Measurements from ENCODE around the gene ATP5MC3. TPM values are rescaled to one million over a fixed set of nuclear protein-coding genes. Genes with fewer than 3 reads are reported as not detected.

ATP5MC3 gene
- 426 to 450 TPM (median 433 TPM) in 5 replicates for total RNA-seq (2022; extraction: Qiagen RNA extraction)

DNA sequence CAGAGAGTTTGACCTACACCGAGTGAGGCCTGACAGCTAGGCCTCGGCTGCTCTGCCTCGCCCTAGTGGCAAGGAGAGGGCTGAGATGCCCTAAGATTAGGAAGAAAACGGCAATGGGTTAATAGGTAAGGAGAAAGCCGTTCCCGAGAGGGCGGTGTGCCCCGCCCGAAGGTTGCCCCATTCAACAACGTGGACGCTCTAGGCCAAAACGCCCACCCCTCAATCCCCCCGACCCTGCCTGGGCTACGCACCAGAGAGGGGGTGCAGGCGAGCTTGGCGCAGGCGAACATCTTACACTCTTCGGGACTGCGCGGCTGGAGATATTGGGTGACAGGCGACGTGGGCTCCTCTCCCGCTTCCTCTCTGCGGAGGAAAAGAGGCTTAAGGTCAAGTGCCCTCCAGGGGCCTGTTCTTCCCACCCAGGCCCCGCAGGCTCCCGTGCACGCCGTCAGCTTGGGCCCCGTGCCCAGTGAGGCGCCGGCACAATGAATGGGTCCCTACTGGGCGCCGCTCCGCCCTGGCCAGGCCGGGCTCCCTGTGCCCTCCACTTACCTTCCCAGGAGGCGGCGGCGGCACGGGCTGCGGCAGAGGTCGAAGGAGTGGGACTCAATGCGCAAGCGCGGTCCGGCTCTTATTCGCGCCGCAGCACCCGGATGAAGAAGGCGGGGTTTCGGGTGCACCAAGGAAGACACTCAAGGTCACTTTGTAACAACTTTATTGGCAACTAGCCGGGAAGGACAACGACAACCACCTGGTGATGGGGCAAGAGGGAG, at the start of gene ATP5MC3:
TSS of gene ATP5MC3 (minus strand) at position 607 of the 773 bp plus-strand sequence. CDS start at position 290, 317 bp downstream.

DNA sequence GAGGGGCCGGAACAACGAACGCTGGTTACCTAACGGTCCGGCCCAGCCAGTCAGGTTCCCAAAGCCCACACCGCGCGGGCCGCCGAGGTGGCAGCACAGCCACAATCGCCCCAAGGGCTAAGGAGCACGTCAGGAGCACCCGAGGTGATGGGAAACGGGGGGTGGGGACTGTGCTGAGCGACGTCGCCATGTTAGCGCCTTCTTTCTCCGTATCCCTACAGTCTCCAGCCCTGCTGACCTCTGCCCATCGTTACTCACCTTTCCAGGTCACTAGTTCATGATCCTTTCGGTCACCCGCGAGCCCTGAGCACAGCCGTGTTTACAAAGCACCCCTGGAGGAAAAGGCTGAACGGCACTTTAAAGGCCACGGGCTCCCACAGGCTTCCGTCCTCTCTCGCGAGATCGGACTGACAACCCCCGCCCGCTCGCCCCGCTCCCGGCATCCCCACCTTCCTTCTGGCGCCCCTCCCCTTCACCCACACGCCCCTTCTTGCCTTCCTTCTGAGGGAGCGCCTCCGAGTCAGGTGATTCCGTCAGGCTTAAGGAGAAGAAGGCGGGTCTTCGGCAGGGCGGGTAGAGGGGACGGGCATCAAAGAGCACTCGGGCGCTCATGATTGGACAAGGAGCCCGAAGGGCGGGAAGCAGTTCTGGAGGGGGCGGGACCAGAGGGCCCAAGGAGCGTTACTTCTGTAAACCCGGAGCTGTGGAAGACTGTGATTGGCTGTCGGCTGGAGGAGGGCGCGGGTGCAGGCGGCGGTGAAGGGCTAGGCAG, 13.5 kb downstream of the ATP5MC3 start, which contains the start of gene ATF2:
TSS of gene ATF2 (minus strand) at position 412 of the 772 bp plus-strand sequence. CDS start 31,760 bp downstream, outside the sequence.

Other genes with a start within 250 kb of the ATP5MC3 start
- 17.3 to 21.5 TPM (median 18.5 TPM) in 5 replicates for gene CHN1, start 176.3 kb downstream of the ATP5MC3 start, total RNA-seq (2022; extraction: Qiagen RNA extraction)
- gene ATF2, start 13.5 kb downstream of the ATP5MC3 start, total RNA-seq (2022; extraction: Qiagen RNA extraction) = 15.3 to 24.3 TPM (median 21.6 TPM) in 5 replicates